GM23248 (cell line): Measurements from ENCODE around the gene SERPINA6. TPM values are rescaled to one million over a fixed set of nuclear protein-coding genes. Genes with fewer than 3 reads are reported as not detected.

Experiments
- DNase-seq: peaks from one replicate; pipeline ENCODE4 v3.0.0-alpha.2; 2015
- H2AFZ ChIP-seq: fragments of 200-600 bp; sonication (generic); 2 replicates; pipeline ENCODE4 v1.6.1; 2016; ENCODE audit warnings: antibody characterized with exemption
- H3F3A ChIP-seq: fragments of 200-600 bp; sonication (generic); 2 replicates; pipeline ENCODE4 v1.6.1; 2016; ENCODE audit warnings: mild to moderate bottlenecking, antibody characterized with exemption, mixed run types; ENCODE audit not compliant: insufficient read depth
- H3K27ac ChIP-seq: fragments of 200-600 bp; sonication (generic); 2 replicates; pipeline ENCODE4 v1.5.1; 2016; ENCODE audit warnings: mild to moderate bottlenecking
- H3K27me3 ChIP-seq: fragments of 200-600 bp; sonication (generic); replicated peaks from 2 replicates; pipeline ENCODE4 v1.6.1; 2016; ENCODE audit warnings: mild to moderate bottlenecking; ENCODE audit not compliant: insufficient read depth
- H3K36me3 ChIP-seq: fragments of 200-600 bp; sonication (generic); 2 replicates; pipeline ENCODE4 v1.6.1; 2016; ENCODE audit warnings: low read depth, mild to moderate bottlenecking
- H3K4me1 ChIP-seq: fragments of 200-600 bp; sonication (generic); 2 replicates; pipeline ENCODE4 v1.6.1; 2016; ENCODE audit warnings: mild to moderate bottlenecking; ENCODE audit not compliant: insufficient read depth
- H3K4me2 ChIP-seq: fragments of 200-600 bp; sonication (generic); one replicate; pipeline ENCODE4 v1.6.1; 2016; ENCODE audit warnings: mild to moderate bottlenecking; ENCODE audit not compliant: unreplicated experiment
- H3K4me3 ChIP-seq: fragments of 200-600 bp; sonication (generic); 2 replicates; pipeline ENCODE4 v1.5.1; 2016; ENCODE audit warnings: mild to moderate bottlenecking
- H3K79me2 ChIP-seq: fragments of 200-600 bp; sonication (generic); 2 replicates; pipeline ENCODE4 v1.6.1; 2016; ENCODE audit warnings: mild to moderate bottlenecking; ENCODE audit not compliant: insufficient read depth
- H3K9ac ChIP-seq: fragments of 200-600 bp; sonication (generic); 2 replicates; pipeline ENCODE4 v1.6.1; 2016; ENCODE audit warnings: mild to moderate bottlenecking
- H3K9me2 ChIP-seq: fragments of 200-600 bp; sonication (generic); 2 replicates; pipeline ENCODE4 v1.6.1; 2016; ENCODE audit warnings: mixed run types, mild to moderate bottlenecking, moderate library complexity; ENCODE audit not compliant: insufficient read depth
- H3K9me3 ChIP-seq: fragments of 200-600 bp; sonication (generic); one replicate; pipeline ENCODE4 v1.6.1; 2017; ENCODE audit warnings: low read depth
- H4K20me1 ChIP-seq: fragments of 200-600 bp; sonication (generic); 2 replicates; pipeline ENCODE4 v1.6.0; 2016; ENCODE audit not compliant: insufficient read depth
- EZH2 ChIP-seq: fragments of 200-600 bp; sonication (generic); IDR thresholded peaks from 2 replicates; pipeline ENCODE4 v1.6.1; 2018; ENCODE audit warnings: antibody characterized with exemption, mild to moderate bottlenecking; ENCODE audit not compliant: insufficient read depth, poor library complexity, severe bottlenecking
- EZH2phosphoT487 ChIP-seq: fragments of 200-600 bp; sonication (generic); IDR thresholded peaks from 2 replicates; pipeline ENCODE4 v1.6.1; 2018; ENCODE audit warnings: antibody characterized with exemption, moderate library complexity, mild to moderate bottlenecking, low read depth; ENCODE audit not compliant: insufficient read depth
- WGBS, 2 experiments: methylation state at CpG; one replicate each; pipeline ENCODE4 v1.1.6; 2015 to 2017; ENCODE audit warnings: low lambda C conversion rate in 2 of 2, low coverage in 1 of 2; ENCODE audit errors: missing lambda C conversion rate in 2 of 2; 5-methylcytosine and 5-hydroxymethylcytosine counted together
- in situ Hi-C: fragments of 300-500 bp; cut with MboI; formaldehyde crosslinking; loops from 2 replicates; pipeline ENCODE4 v1.15.0; 2020
- polyA plus RNA-seq: library from polyadenylated mRNA; unstranded; fragments of >200 nt; fragmentation: Nextera tagmentation; extraction: Ambion mirVana; gene quantifications from 2 replicates; pipeline ENCODE4 v1.2.1, GENCODE V29; 2016
- total RNA-seq: library from RNA; depleted of rRNA; stranded (reverse); fragments of >200 nt; shearing (Covaris generic); gene quantifications from 2 replicates; pipeline ENCODE4 v1.2.3, GENCODE V29; 2014

SERPINA6 gene
- total and polyA plus RNA-seq, 2 experiments from 2014 or later, result not detected

GRCh38 chr14:94292872-94293577 lies 30.1 kb downstream of the SERPINA6 start, which contains the start of gene SERPINA10:
TSS of gene SERPINA10 (minus strand) at chr14:94293268. CDS start at chr14:94290593, 2,675 bp downstream.
- H2AFZ ChIP-seq, result no peak within 1 kb of the TSS
- H3K9ac ChIP-seq, result no peak within 1 kb of the TSS
- no peak within 1 kb of the TSS for H3K27ac ChIP-seq
- no peaks in the 10 kb centered on the region for H4K20me1 ChIP-seq
- no peaks in the 10 kb centered on the region for H3K9me3 ChIP-seq
- H3K36me3 ChIP-seq, result no peaks in the 10 kb centered on the region
- DNase-seq, result no peak
- H3K79me2 ChIP-seq, result no peaks in the 10 kb centered on the region
- H3K4me3 ChIP-seq, result no peak within 1 kb of the TSS
- no peaks in the 10 kb centered on the region for H3F3A ChIP-seq
- H3K4me1 ChIP-seq, result no peaks in the 10 kb centered on the region
- no peaks in the 10 kb centered on the region for H3K9me2 ChIP-seq
- TF ChIP-seq EZH2phosphoT487 (no peak), EZH2 (no peak)
- in situ Hi-C loops, result no loop called here
- H3K27me3 ChIP-seq, result no peaks in the 10 kb centered on the region
- H3K4me2 ChIP-seq, result no peak within 1 kb of the TSS
- 40 to 41% methylated on average over 10 of the region's 10 CpGs for WGBS, 2 experiments

GRCh38 chr14:94292526-94292871 lies 30.6 kb downstream of the SERPINA6 start:
- WGBS, 2 experiments, result 61 to 63% methylated on average over 3 of the region's 3 CpGs
- in situ Hi-C loops, result no loop called here
- no peak for TF ChIP-seq EZH2
- no peak for TF ChIP-seq EZH2phosphoT487

GRCh38 chr14:94291906-94292525 lies 31.1 kb downstream of the SERPINA6 start:
- no peak overlapping the region for H3K27ac ChIP-seq
- no peak overlapping the region for H2AFZ ChIP-seq
- H3F3A ChIP-seq, result no peaks in the 10 kb centered on the region
- H3K36me3 ChIP-seq, result no peaks in the 10 kb centered on the region
- TF ChIP-seq EZH2phosphoT487, result no peak
- no peak for TF ChIP-seq EZH2
- no peak overlapping the region for H3K9ac ChIP-seq
- no peaks in the 10 kb centered on the region for H3K9me3 ChIP-seq
- no peaks in the 10 kb centered on the region for H3K27me3 ChIP-seq
- no peaks in the 10 kb centered on the region for H3K79me2 ChIP-seq
- DNase-seq, result no peak
- in situ Hi-C loops, result no loop called here
- no peaks in the 10 kb centered on the region for H3K9me2 ChIP-seq
- WGBS, 2 experiments, result 70 to 73% methylated on average over 14 to 15 of the region's 15 CpGs
- no peak overlapping the region for H3K4me2 ChIP-seq
- no peak overlapping the region for H3K4me3 ChIP-seq
- no peaks in the 10 kb centered on the region for H4K20me1 ChIP-seq
- H3K4me1 ChIP-seq, result no peaks in the 10 kb centered on the region

More at GRCh38 chr14:94292526-94292871, 30.6 kb downstream of the SERPINA6 start:
- H3K4me1 ChIP-seq, result no peaks in the 10 kb centered on the region
- H3K4me2 ChIP-seq, result no peak overlapping the region
- no peaks in the 10 kb centered on the region for H3K79me2 ChIP-seq
- no peaks in the 10 kb centered on the region for H4K20me1 ChIP-seq
- no peak overlapping the region for H3K4me3 ChIP-seq
- no peaks in the 10 kb centered on the region for H3K9me2 ChIP-seq
- DNase-seq, result no peak
- H3K36me3 ChIP-seq, result no peaks in the 10 kb centered on the region
- H3F3A ChIP-seq, result no peaks in the 10 kb centered on the region
- no peak overlapping the region for H3K9ac ChIP-seq
- no peak overlapping the region for H2AFZ ChIP-seq
- no peaks in the 10 kb centered on the region for H3K27me3 ChIP-seq
- no peak overlapping the region for H3K27ac ChIP-seq
- H3K9me3 ChIP-seq, result no peaks in the 10 kb centered on the region

- no peaks in the 10 kb centered on the region for H3K79me2 ChIP-seq
- no peaks in the 10 kb centered on the region for H3K27me3 ChIP-seq
- H4K20me1 ChIP-seq, result no peaks in the 10 kb centered on the region
- H3K9me2 ChIP-seq, result no peaks in the 10 kb centered on the region
- H2AFZ ChIP-seq, result no peak overlapping the region
- in situ Hi-C loops, result no loop called here
- H3K4me1 ChIP-seq, result no peaks in the 10 kb centered on the region
- no peak overlapping the region for H3K9ac ChIP-seq
- H3F3A ChIP-seq, result no peaks in the 10 kb centered on the region
- H3K4me3 ChIP-seq, result no peak overlapping the region
- no peak for DNase-seq
- no peak overlapping the region for H3K27ac ChIP-seq
- TF ChIP-seq EZH2 (no peak), EZH2phosphoT487 (no peak)
- no peaks in the 10 kb centered on the region for H3K36me3 ChIP-seq
- no peaks in the 10 kb centered on the region for H3K9me3 ChIP-seq
- WGBS, 2 experiments, result 71 to 72% methylated on average over 13 of the region's 13 CpGs
- H3K4me2 ChIP-seq, result no peak overlapping the region
Measured at GRCh38 chr14:94291159-94291905, 31.8 kb downstream of the SERPINA6 start.
